Ishikawa (cell line): ENCODE results near the gene PAPOLG.

ENCODE experiments used
- CEBPB ChIP-seq: IDR thresholded peaks from 2 replicates; pipeline ENCODE4 v1.6.1; 2012
- CREB1 ChIP-seq: IDR thresholded peaks from 2 replicates; pipeline ENCODE4 v1.6.1; 2012; ENCODE audit warnings: low read depth
- EGR1 ChIP-seq: IDR thresholded peaks from 2 replicates; pipeline ENCODE4 v1.6.1; 2012
- EP300 ChIP-seq: IDR thresholded peaks from 2 replicates; pipeline ENCODE4 v1.6.1; 2012; ENCODE audit warnings: borderline replicate concordance
- FOXM1 ChIP-seq: IDR thresholded peaks from 2 replicates; pipeline ENCODE4 v1.6.1; 2012; ENCODE audit warnings: low read depth, borderline replicate concordance
- NFIC ChIP-seq: IDR thresholded peaks from 2 replicates; pipeline ENCODE4 v1.6.1; 2012
- RAD21 ChIP-seq: IDR thresholded peaks from 2 replicates; pipeline ENCODE4 v1.6.1; 2012; ENCODE audit warnings: low read depth
- TAF1 ChIP-seq: IDR thresholded peaks from 2 replicates; pipeline ENCODE4 v1.6.1; 2012; ENCODE audit warnings: low read depth, mild to moderate bottlenecking
- TCF12 ChIP-seq: IDR thresholded peaks from 2 replicates; pipeline ENCODE4 v1.6.1; 2012; ENCODE audit warnings: low read depth
- TEAD4 ChIP-seq: IDR thresholded peaks from 2 replicates; pipeline ENCODE4 v1.6.1; 2012
- YY1 ChIP-seq: IDR thresholded peaks from 2 replicates; pipeline ENCODE4 v1.6.1; 2012; ENCODE audit warnings: low read depth
- ZBTB7A ChIP-seq: IDR thresholded peaks from 2 replicates; pipeline ENCODE4 v1.6.1; 2012; ENCODE audit warnings: low read depth
- TF ChIP-seq, protein P1 (sequence below): IDR thresholded peaks from 2 replicates; pipeline ENCODE4 v1.6.1; 2012
- TF ChIP-seq, protein P2 (sequence below): IDR thresholded peaks from 2 replicates; pipeline ENCODE4 v1.6.1; 2012
- TF ChIP-seq, protein P3 (sequence below): IDR thresholded peaks from 2 replicates; pipeline ENCODE4 v1.6.1; 2012; ENCODE audit warnings: low read depth, mild to moderate bottlenecking

Gene PAPOLG

DNA sequence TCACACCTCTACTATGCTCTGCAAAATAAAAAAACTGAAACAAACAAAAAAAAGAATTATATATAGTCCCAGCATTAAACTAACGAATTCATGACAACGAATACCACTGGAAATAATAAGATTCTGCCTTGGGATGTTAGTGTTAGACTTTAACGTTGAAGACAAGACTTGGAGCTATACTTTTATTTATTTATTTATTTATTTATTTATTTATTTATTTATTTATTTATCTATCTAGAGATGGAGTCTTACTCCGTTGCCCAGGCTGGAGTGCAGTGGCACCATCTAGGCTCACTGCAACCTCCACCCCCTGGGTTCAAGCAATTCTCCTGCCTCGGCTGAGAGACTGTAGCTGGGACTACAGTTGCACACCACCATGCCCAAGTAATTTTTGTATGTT is 27.2 kb upstream of the PAPOLG start:
- TF ChIP-seq CREB1 (no peak), TAF1 (no peak), RAD21 (no peak), FOXM1 (no peak), TCF12 (no peak), EP300 (no peak), YY1 (no peak), CEBPB (no peak), NFIC (no peak)
- TF ChIP-seq, protein P1, sequence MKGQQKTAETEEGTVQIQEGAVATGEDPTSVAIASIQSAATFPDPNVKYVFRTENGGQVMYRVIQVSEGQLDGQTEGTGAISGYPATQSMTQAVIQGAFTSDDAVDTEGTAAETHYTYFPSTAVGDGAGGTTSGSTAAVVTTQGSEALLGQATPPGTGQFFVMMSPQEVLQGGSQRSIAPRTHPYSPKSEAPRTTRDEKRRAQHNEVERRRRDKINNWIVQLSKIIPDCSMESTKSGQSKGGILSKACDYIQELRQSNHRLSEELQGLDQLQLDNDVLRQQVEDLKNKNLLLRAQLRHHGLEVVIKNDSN, result no peak

DNA sequence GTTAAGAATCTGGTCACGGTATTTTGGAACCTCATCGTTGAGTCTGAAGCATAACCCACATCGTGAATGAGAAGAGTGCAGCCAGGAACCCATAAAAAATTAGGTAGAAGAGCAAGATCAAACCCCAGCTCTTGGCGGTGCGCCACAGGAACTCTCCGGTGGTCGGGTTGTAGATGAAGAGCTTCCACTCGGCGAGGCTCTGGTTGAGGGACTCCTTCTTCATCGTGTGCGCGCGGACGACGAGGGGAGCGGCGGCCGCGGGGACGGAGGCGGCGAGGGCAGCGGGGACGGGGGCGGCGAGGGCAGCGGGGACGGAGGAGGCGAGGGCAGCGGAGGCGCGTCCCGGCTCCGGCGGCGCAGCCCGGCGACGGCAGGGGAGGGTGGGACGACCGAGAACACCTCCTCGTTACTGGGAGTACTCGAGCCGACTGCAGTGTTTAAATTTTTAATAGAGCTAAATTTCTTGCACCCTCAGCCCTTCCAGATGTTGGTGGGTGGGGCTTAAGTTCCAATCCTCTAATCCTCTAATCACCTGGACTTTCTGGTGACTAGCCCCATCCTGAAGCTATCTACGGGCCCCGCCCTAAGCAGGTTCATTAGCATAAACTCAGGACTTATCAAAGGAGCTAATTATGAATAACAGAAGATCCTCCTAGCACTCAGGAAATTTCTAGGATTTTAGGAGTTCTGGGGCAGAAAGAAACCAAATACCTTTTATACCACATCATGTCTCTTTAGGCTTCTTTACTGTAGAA is 20.4 kb upstream of the PAPOLG start:
- TF ChIP-seq FOXM1, result no peak
- TF ChIP-seq EGR1, result 0 out of 2 replicates have a peak, but pooled peaks have one; percentile 16
- TF ChIP-seq, protein P2, sequence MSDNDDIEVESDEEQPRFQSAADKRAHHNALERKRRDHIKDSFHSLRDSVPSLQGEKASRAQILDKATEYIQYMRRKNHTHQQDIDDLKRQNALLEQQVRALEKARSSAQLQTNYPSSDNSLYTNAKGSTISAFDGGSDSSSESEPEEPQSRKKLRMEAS, result peak; percentile 25; the same call in 1 of the 2 replicates
- TF ChIP-seq ZBTB7A, result no peak
- no peak for TF ChIP-seq TEAD4
- no peak for TF ChIP-seq YY1
- TF ChIP-seq, protein P3, sequence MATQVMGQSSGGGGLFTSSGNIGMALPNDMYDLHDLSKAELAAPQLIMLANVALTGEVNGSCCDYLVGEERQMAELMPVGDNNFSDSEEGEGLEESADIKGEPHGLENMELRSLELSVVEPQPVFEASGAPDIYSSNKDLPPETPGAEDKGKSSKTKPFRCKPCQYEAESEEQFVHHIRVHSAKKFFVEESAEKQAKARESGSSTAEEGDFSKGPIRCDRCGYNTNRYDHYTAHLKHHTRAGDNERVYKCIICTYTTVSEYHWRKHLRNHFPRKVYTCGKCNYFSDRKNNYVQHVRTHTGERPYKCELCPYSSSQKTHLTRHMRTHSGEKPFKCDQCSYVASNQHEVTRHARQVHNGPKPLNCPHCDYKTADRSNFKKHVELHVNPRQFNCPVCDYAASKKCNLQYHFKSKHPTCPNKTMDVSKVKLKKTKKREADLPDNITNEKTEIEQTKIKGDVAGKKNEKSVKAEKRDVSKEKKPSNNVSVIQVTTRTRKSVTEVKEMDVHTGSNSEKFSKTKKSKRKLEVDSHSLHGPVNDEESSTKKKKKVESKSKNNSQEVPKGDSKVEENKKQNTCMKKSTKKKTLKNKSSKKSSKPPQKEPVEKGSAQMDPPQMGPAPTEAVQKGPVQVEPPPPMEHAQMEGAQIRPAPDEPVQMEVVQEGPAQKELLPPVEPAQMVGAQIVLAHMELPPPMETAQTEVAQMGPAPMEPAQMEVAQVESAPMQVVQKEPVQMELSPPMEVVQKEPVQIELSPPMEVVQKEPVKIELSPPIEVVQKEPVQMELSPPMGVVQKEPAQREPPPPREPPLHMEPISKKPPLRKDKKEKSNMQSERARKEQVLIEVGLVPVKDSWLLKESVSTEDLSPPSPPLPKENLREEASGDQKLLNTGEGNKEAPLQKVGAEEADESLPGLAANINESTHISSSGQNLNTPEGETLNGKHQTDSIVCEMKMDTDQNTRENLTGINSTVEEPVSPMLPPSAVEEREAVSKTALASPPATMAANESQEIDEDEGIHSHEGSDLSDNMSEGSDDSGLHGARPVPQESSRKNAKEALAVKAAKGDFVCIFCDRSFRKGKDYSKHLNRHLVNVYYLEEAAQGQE, result no peak
- no peak for TF ChIP-seq TAF1
- TF ChIP-seq TCF12, result no peak

DNA sequence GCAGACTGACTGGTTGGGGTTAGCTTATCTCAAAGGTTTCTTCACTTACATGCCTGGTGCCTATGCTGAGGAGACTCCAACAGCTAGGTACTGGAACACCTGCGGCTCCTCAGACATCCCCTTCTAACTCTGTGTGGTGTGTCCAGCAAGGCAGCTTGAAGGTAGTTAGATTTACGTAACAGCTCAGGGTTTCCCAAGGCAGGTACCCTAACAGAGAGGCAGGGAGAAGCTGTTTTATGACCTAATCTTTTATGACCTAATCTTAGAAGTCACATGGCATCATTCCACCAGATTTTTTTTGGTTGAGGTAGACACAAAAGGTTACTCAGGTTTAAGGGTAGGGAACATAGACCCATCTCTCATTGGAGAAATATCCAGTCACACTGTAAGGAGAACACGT is 17.4 kb upstream of the PAPOLG start:
- TF ChIP-seq TAF1, result no peak
- no peak for TF ChIP-seq ZBTB7A
- TF ChIP-seq, protein P3, result no peak

DNA sequence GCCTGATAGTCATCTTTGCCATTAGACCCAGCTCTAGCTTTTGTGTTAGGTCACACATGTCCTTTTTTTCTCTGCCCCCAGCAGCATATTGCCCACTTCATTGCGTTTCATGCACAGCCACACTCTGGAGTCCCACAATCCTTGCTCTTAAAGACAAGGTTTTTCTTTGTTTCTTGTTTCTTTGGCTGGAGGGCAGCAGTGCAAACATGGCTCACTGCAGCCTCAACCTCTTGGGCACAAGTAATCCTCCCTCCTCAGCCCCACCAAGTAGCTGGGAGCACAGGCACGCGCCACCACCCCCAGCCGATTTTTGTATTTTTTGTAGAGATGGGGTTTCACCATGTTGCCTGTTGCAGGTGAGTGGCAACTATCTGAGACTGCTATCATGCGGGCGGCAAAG is 16.9 kb upstream of the PAPOLG start:
- TF ChIP-seq, protein P1, result no peak
- TF ChIP-seq TCF12, result no peak
- TF ChIP-seq NFIC, result no peak
- TF ChIP-seq RAD21, result no peak
- TF ChIP-seq, protein P2, result no peak
- TF ChIP-seq TEAD4, result no peak
- no peak for TF ChIP-seq TAF1
- TF ChIP-seq YY1, result no peak
- TF ChIP-seq CEBPB, result no peak
- no peak for TF ChIP-seq FOXM1

DNA sequence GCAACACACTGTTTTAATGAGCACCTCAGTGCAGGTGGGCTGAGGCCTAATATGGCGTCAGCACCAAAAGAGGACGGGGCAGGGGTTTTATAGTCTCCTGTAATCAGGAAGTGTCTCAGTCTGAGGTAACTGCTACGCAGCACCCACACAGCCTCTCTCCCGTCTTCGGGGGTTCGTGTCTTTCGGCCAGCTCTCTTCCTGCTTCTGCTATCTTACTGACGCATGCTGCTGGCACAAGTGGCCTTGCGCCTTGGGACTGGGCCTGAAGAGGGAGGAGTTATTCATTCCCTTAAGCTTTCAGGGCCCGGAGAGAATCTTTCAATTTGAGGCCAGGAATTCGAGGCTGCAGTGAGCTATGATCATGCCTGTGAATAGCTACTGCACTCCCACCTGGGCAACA is 14.5 kb upstream of the PAPOLG start:
- TF ChIP-seq CREB1 (no peak), NFIC (no peak), FOXM1 (no peak), TEAD4 (no peak), TCF12 (no peak)
- TF ChIP-seq, protein P1, result no peak

DNA sequence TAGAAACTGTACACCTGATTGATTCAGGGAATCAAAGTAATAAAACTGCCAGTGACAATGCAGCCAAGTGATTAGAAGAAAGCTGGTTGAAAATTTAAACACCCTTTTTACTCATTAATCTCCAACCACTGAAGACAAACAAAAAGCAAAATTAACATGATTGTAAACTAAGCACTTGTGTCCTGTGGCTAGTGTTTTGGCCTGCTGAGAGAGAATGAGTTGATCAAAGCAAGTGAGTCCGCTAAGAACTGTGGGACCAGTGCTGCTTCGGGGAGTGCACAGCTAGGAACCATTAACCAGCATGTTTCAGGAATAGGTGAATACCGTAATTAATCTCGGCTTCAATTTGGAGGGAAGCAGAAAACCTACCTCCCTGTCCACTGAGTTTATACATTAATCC is 13.6 kb upstream of the PAPOLG start:
- no peak for TF ChIP-seq TAF1
- no peak for TF ChIP-seq FOXM1
- TF ChIP-seq, protein P1, result no peak
- TF ChIP-seq CEBPB, result no peak
- no peak for TF ChIP-seq ZBTB7A
- no peak for TF ChIP-seq TEAD4
- TF ChIP-seq, protein P3, result no peak
- TF ChIP-seq NFIC, result no peak
- TF ChIP-seq YY1, result no peak
- no peak for TF ChIP-seq RAD21
- no peak for TF ChIP-seq CREB1
- no peak for TF ChIP-seq TCF12
- no peak for TF ChIP-seq EP300
- TF ChIP-seq, protein P2, result no peak
- no peak for TF ChIP-seq EGR1
